ENCODE results near the gene SLC22A1. TPM values are rescaled to one million over a fixed set of nuclear protein-coding genes. Genes with fewer than 3 reads are reported as not detected.

The SLC22A1 gene
- total RNA-seq, 1 experiment from 2014 or later, result 0.86 TPM

DNA sequence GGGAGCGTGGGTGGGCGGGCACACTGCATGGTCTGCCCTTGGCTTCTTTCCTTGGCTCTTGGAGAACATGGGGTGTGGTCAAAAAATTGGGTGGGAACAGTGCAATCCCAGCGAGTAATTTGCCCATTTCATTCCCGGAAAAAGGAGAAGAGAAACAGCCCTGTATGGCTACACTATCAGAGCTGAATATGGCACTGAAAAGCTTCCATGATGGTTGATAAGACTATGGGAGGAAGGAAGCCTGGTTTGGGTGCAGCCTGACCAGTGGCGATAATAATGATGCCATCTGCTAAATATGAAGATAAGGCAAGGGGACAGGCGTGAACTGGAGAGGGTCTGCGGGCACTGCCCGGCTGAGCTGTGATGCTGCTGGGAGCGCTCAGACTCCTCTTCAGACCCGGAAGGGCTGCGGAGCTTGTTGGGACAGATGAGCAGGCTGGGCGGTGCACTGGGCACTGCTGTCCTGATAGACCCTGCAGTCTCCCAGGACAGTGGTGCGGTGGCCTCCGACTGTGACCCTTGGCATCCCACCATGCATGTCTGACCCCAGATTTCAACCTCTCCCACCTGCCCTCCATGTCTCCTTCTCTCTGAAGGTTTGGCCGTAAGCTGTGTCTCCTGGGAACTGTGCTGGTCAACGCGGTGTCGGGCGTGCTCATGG is 10.2 kb downstream of the SLC22A1 start:
- TF ChIP-seq ZFX (IDR thresholded peaks at IDR 0.05) (no peak), POLR2AphosphoS5 (IDR thresholded peaks at IDR 0.05; ENCODE audit: low read depth, low read length) (no peak), JUND (IDR thresholded peaks at IDR 0.05) (no peak), ZNF274 (IDR thresholded peaks at IDR 0.05; ENCODE audit: low read depth, low read length) (no peak), POLR2A (IDR thresholded peaks at IDR 0.05; ENCODE audit: borderline replicate concordance, extremely low read depth, insufficient read depth, insufficient read length) (no peak), SP1 (IDR thresholded peaks at IDR 0.05; ENCODE audit: low read depth) (no peak), EZH2 (IDR thresholded peaks at IDR 0.05) (no peak), SIN3A (IDR thresholded peaks at IDR 0.05; ENCODE audit: low read depth) (no peak), RAD21 (IDR thresholded peaks at IDR 0.05; ENCODE audit: low read depth) (no peak), EGR1 (IDR thresholded peaks at IDR 0.05; ENCODE audit: low read depth) (no peak), FOSL1 (IDR thresholded peaks at IDR 0.05; ENCODE audit: low read depth) (no peak), ELF1 (IDR thresholded peaks at IDR 0.05; ENCODE audit: borderline replicate concordance, low read depth) (no peak), MAX (IDR thresholded peaks at IDR 0.05) (no peak), YY1 (IDR thresholded peaks at IDR 0.05; ENCODE audit: extremely low read depth, insufficient replicate concordance, low read depth, low read length) (no peak)
- TF ChIP-seq, protein P1, sequence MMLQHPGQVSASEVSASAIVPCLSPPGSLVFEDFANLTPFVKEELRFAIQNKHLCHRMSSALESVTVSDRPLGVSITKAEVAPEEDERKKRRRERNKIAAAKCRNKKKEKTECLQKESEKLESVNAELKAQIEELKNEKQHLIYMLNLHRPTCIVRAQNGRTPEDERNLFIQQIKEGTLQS (IDR thresholded peaks at IDR 0.05), result no peak
- TF ChIP-seq, protein P2, sequence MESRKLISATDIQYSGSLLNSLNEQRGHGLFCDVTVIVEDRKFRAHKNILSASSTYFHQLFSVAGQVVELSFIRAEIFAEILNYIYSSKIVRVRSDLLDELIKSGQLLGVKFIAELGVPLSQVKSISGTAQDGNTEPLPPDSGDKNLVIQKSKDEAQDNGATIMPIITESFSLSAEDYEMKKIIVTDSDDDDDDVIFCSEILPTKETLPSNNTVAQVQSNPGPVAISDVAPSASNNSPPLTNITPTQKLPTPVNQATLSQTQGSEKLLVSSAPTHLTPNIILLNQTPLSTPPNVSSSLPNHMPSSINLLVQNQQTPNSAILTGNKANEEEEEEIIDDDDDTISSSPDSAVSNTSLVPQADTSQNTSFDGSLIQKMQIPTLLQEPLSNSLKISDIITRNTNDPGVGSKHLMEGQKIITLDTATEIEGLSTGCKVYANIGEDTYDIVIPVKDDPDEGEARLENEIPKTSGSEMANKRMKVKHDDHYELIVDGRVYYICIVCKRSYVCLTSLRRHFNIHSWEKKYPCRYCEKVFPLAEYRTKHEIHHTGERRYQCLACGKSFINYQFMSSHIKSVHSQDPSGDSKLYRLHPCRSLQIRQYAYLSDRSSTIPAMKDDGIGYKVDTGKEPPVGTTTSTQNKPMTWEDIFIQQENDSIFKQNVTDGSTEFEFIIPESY (IDR thresholded peaks at IDR 0.05; ENCODE audit: extremely low read depth, insufficient replicate concordance, low read length), result no peak
- intact Hi-C loops (cut with micrococcal nuclease), result loop anchor here (10.0 kb wide), 1 partner anchor 163 kb away; no protein-coding TSS in a partner anchor
- Histone ChIP-seq H3K4me2 (ENCODE audit: low read length) (no peak overlapping the region), H3K79me2 (ENCODE audit: insufficient read depth, low read length) (no peaks in the 10 kb centered on the region), H3K9me2 (ENCODE audit: insufficient read depth) (no peaks in the 10 kb centered on the region), H3K9me3 (ENCODE audit: control insufficient read depth in 1 of 2, insufficient read depth in 1 of 2, low read depth in 1 of 2, low read length in 2 of 2) (no peaks in the 10 kb centered on the region), H3K4me1 (ENCODE audit: control insufficient read depth in 1 of 2, insufficient read depth in 2 of 2, low read length in 2 of 2) (no peaks in the 10 kb centered on the region), H3K27ac (ENCODE audit: low read depth, low read length) (no peak overlapping the region), H3K9ac (ENCODE audit: low read length) (no peak overlapping the region), H3K27me3 (ENCODE audit: insufficient read depth, low read length) (no peaks in the 10 kb centered on the region), H3K4me3 (replicated peaks in 1 of 2; ENCODE audit: low read depth in 1 of 2, low read length in 2 of 2) (no peak overlapping the region), H2AFZ (ENCODE audit: low read depth, low read length, poor library complexity, severe bottlenecking) (no peak overlapping the region), H4K20me1 (ENCODE audit: insufficient read depth) (no peaks in the 10 kb centered on the region), H3K36me3 (ENCODE audit: control insufficient read depth in 1 of 2, insufficient read depth in 2 of 2, low read length in 2 of 2) (no peaks in the 10 kb centered on the region)
- ATAC-seq (no peak), DNase-seq (ENCODE audit: low read depth, low spot score) (no peak)
- BruUV-seq (replicated peaks), result no TSS peak
- CTCF ChIA-PET, result no interaction called here
- POLR2A ChIA-PET, result no interaction called here
- RAD21 ChIA-PET (ENCODE audit: low non-redundant PET in 1 of 2, low total read pairs in 2 of 2, uncharacterized antibody in 2 of 2, unreplicated experiment in 2 of 2), result no interaction called here
